ACC112 (cell line): ENCODE measurements around the gene PTCD2.

Source experiments
- H2AFZ ChIP-seq: fragments of 200-600 bp; sonication (generic); one replicate; pipeline ENCODE4 v1.6.0; 2017; ENCODE audit warnings: antibody characterized with exemption, low read length; ENCODE audit not compliant: unreplicated experiment
- H3K27ac ChIP-seq: fragments of 200-600 bp; sonication (generic); 2 replicates; pipeline ENCODE4 v1.5.1; 2014; ENCODE audit warnings: low read depth, mild to moderate bottlenecking, antibody characterized with exemption, low read length, moderate library complexity
- H3K27me3 ChIP-seq: fragments of 200-600 bp; sonication (generic); 2 replicates; pipeline ENCODE4 v1.6.1; 2014; ENCODE audit warnings: mild to moderate bottlenecking, antibody characterized with exemption, low read length, moderate library complexity, mixed read lengths; ENCODE audit not compliant: insufficient read depth
- H3K36me3 ChIP-seq: fragments of 200-600 bp; sonication (generic); 2 replicates; pipeline ENCODE4 v1.6.1; 2016; ENCODE audit warnings: mild to moderate bottlenecking, antibody characterized with exemption, low read length, moderate library complexity, mixed read lengths; ENCODE audit not compliant: insufficient read depth
- H3K4me1 ChIP-seq: fragments of 200-600 bp; sonication (generic); one replicate; pipeline ENCODE4 v1.6.1; 2016; ENCODE audit warnings: low read length, mixed read lengths; ENCODE audit not compliant: insufficient read depth, unreplicated experiment, control insufficient read depth
- H3K4me3 ChIP-seq: fragments of 200-600 bp; sonication (generic); 2 replicates; pipeline ENCODE4 v1.5.1; 2014; ENCODE audit warnings: mild to moderate bottlenecking, low read depth, low read length
- H3K79me2 ChIP-seq: fragments of 200-600 bp; sonication (generic); one replicate; pipeline ENCODE4 v1.6.0; 2016; ENCODE audit warnings: low read length; ENCODE audit not compliant: control insufficient read depth, unreplicated experiment, insufficient read depth

The PTCD2 gene

GRCh38 chr5:72346398-72346797 lies 26.2 kb downstream of the PTCD2 start:
- H3K27ac ChIP-seq: peak overlapping the region; percentile 94

GRCh38 chr5:72347801-72348308 lies 27.7 kb downstream of the PTCD2 start:
- peaks cover 33% of the 10 kb centered on the region for H3K4me1 ChIP-seq
- H3K36me3 ChIP-seq: peaks cover 21% of the 10 kb centered on the region
- H2AFZ ChIP-seq: no peak overlapping the region
- no peaks in the 10 kb centered on the region for H3K27me3 ChIP-seq
- peak overlapping the region; percentile 94 for H3K27ac ChIP-seq
- no peaks in the 10 kb centered on the region for H3K79me2 ChIP-seq
- peak overlapping the region; percentile 14 for H3K4me3 ChIP-seq

More at GRCh38 chr5:72346398-72346797, 26.2 kb downstream of the PTCD2 start:
- H3K4me1 ChIP-seq: peaks cover 28% of the 10 kb centered on the region
- no peaks in the 10 kb centered on the region for H3K27me3 ChIP-seq
- H3K79me2 ChIP-seq: no peaks in the 10 kb centered on the region
- H3K4me3 ChIP-seq: no peak overlapping the region
- H2AFZ ChIP-seq: no peak overlapping the region
- H3K36me3 ChIP-seq: peaks cover 28% of the 10 kb centered on the region

- Histone ChIP-seq H3K4me1 (peaks cover 40% of the 10 kb centered on the region), H3K27ac (no peak overlapping the region), H3K36me3 (peaks cover 11% of the 10 kb centered on the region; the same call in 1 of the 2 replicates), H3K27me3 (no peaks in the 10 kb centered on the region), H3K4me3 (no peak overlapping the region), H2AFZ (no peak overlapping the region), H3K79me2 (no peaks in the 10 kb centered on the region)
Observed at GRCh38 chr5:72351376-72351775, 31.2 kb downstream of the PTCD2 start.

GRCh38 chr5:72352616-72353015 lies 32.4 kb downstream of the PTCD2 start:
- Histone ChIP-seq H3K79me2 (no peaks in the 10 kb centered on the region), H3K27ac (peak overlapping the region; percentile 77), H3K4me3 (no peak overlapping the region), H3K36me3 (peaks cover 11% of the 10 kb centered on the region; the same call in 1 of the 2 replicates), H3K27me3 (no peaks in the 10 kb centered on the region), H3K4me1 (peaks cover 30% of the 10 kb centered on the region), H2AFZ (no peak overlapping the region)

GRCh38 chr5:72353046-72353445 lies 32.9 kb downstream of the PTCD2 start:
- Histone ChIP-seq H2AFZ (no peak overlapping the region), H3K4me1 (peaks cover 29% of the 10 kb centered on the region), H3K36me3 (peaks cover 11% of the 10 kb centered on the region; the same call in 1 of the 2 replicates), H3K27ac (peak overlapping the region; percentile 77), H3K4me3 (no peak overlapping the region), H3K79me2 (no peaks in the 10 kb centered on the region), H3K27me3 (no peaks in the 10 kb centered on the region)

- Histone ChIP-seq H2AFZ (no peak overlapping the region), H3K79me2 (no peaks in the 10 kb centered on the region), H3K4me1 (peaks cover 17% of the 10 kb centered on the region), H3K27me3 (no peaks in the 10 kb centered on the region), H3K27ac (no peak overlapping the region), H3K36me3 (peaks cover 11% of the 10 kb centered on the region; the same call in 1 of the 2 replicates), H3K4me3 (no peak overlapping the region)
Observed at GRCh38 chr5:72355706-72356299, 35.6 kb downstream of the PTCD2 start.

DNA sequence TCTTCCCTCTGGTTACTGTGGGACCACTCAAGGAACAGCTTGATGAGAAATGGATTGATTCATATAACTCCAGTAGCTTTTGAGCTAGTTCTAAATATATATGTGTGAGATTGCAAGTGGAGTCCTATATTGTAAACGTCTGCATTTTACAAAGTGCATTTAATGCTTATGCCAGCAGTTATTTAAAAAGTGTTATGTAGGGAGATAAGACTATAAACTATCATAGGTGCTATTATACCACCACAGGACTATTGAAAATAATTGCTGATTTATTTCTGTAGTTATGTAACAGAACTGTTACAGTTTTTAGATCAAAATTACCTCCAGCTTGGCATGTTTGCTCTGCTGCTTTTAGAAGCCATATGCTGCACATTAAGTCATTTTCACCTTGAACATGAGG lies 36.2 kb downstream of the PTCD2 start:
- Histone ChIP-seq H3K36me3 (peaks cover 15% of the 10 kb centered on the region), H3K4me1 (peaks cover 12% of the 10 kb centered on the region), H3K4me3 (no peak overlapping the region), H3K27ac (no peak overlapping the region), H3K27me3 (no peaks in the 10 kb centered on the region), H3K79me2 (no peaks in the 10 kb centered on the region), H2AFZ (no peak overlapping the region)

- Histone ChIP-seq H3K4me1 (peaks cover 16% of the 10 kb centered on the region), H3K36me3 (peaks cover 29% of the 10 kb centered on the region), H2AFZ (no peak overlapping the region), H3K79me2 (no peaks in the 10 kb centered on the region), H3K27ac (no peak overlapping the region), H3K4me3 (no peak overlapping the region), H3K27me3 (no peaks in the 10 kb centered on the region)
Observed at GRCh38 chr5:72358925-72359324, 38.8 kb downstream of the PTCD2 start.

- Histone ChIP-seq H3K27me3 (no peaks in the 10 kb centered on the region), H3K4me1 (peaks cover 19% of the 10 kb centered on the region), H3K79me2 (no peaks in the 10 kb centered on the region), H3K4me3 (no peak overlapping the region), H2AFZ (no peak overlapping the region), H3K27ac (no peak overlapping the region), H3K36me3 (peaks cover 29% of the 10 kb centered on the region)
Observed at GRCh38 chr5:72359886-72360285, 39.7 kb downstream of the PTCD2 start.

GRCh38 chr5:72363166-72363802 lies 43.1 kb downstream of the PTCD2 start:
- Histone ChIP-seq H3K36me3 (peaks cover 29% of the 10 kb centered on the region), H3K4me3 (peak overlapping the region; percentile 38; the same call in 1 of the 2 replicates), H3K27ac (peak overlapping the region; percentile 74), H2AFZ (no peak overlapping the region), H3K79me2 (no peaks in the 10 kb centered on the region), H3K27me3 (no peaks in the 10 kb centered on the region), H3K4me1 (peaks cover 33% of the 10 kb centered on the region)

DNA sequence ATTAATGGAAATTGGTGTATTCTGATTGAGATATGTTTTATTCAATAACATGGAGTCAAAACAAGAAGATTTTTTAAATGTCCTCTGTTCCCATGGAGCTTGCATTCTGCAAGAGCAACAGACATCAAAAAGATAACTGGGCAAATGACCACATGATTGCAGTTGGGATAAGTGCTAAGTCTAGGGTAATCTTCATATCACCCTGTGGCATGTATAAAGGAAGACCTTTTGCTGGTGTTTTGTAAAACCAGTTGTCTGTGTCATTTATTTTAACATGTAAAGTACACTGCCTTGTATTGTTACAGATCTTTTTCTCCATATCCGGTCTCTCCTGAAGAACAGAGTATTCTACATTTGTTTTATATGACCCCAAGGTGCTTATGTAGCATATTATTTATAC lies 44.0 kb downstream of the PTCD2 start:
- Histone ChIP-seq H3K4me1 (peaks cover 35% of the 10 kb centered on the region), H3K79me2 (no peaks in the 10 kb centered on the region), H3K4me3 (no peak overlapping the region), H3K27ac (no peak overlapping the region; the same call in 1 of the 2 replicates), H3K27me3 (no peaks in the 10 kb centered on the region), H2AFZ (no peak overlapping the region), H3K36me3 (peaks cover 24% of the 10 kb centered on the region)
